ENCODE data around the gene SYCN.

SYCN gene

GRCh38 chr19:39169143-39169810 lies 34.8 kb downstream of the SYCN start:
- DNase-seq, result no peak

- no peak for DNase-seq
Measured at GRCh38 chr19:39168258-39169142, 35.6 kb downstream of the SYCN start.

GRCh38 chr19:39167461-39168257 lies 36.4 kb downstream of the SYCN start:
- DNase-seq, result no peak

- DNase-seq, result no peak
Measured at GRCh38 chr19:39166571-39167391, 37.3 kb downstream of the SYCN start.

GRCh38 chr19:39165857-39166256 lies 38.2 kb downstream of the SYCN start:
- no peak for DNase-seq

- no peak for DNase-seq
Measured at GRCh38 chr19:39164289-39164688, 39.8 kb downstream of the SYCN start.

- no peak for DNase-seq
Measured at GRCh38 chr19:39163621-39164020, 40.4 kb downstream of the SYCN start.

- DNase-seq, result no peak
Measured at GRCh38 chr19:39162441-39163043, 41.5 kb downstream of the SYCN start.

- DNase-seq, result no peak
Measured at GRCh38 chr19:39160889-39161672, 43.0 kb downstream of the SYCN start.

- no peak for DNase-seq
Measured at GRCh38 chr19:39160523-39160861, 43.6 kb downstream of the SYCN start.

- no peak for DNase-seq
Measured at GRCh38 chr19:39158646-39159260, 45.3 kb downstream of the SYCN start.

- no peak for DNase-seq
Measured at GRCh38 chr19:39157997-39158389, 46.1 kb downstream of the SYCN start.

GRCh38 chr19:39157275-39157996 lies 46.6 kb downstream of the SYCN start:
- no peak for DNase-seq

GRCh38 chr19:39156326-39157230 lies 47.5 kb downstream of the SYCN start:
- no peak for DNase-seq

GRCh38 chr19:39155741-39156140 lies 48.3 kb downstream of the SYCN start:
- no peak for DNase-seq

GRCh38 chr19:39155114-39155700 lies 48.9 kb downstream of the SYCN start:
- DNase-seq, result no peak

GRCh38 chr19:39154629-39155100 lies 49.4 kb downstream of the SYCN start:
- DNase-seq, result no peak

GRCh38 chr19:39154100-39154628 lies 49.9 kb downstream of the SYCN start:
- DNase-seq, result no peak

Measured in activated CD4-positive, alpha-beta T cell treated with anti-CD3 and anti-CD28 coated beads, Interleukin-2, amount 50 U/mL, for 16 hours (primary cell).